GM12891 (cell line): ENCODE data around the gene AK9.

ENCODE experiments used
- DNase-seq: peaks from one replicate; pipeline ENCODE4 v3.0.0; 2011; ENCODE audit warnings: low spot score; ENCODE audit not compliant: insufficient read length
- FAIRE-seq: peaks from 2 replicates; lab custom pipeline; 2011; peaks lifted over from hg19 to GRCh38; lab: Jason Lieb, UNC
- PAX5 ChIP-seq: IDR thresholded peaks from 2 replicates; pipeline ENCODE4 v1.6.1; 2011; ENCODE audit warnings: low read length, moderate library complexity, mild to moderate bottlenecking; ENCODE audit not compliant: insufficient read depth, severe bottlenecking
- POLR2A ChIP-seq: IDR thresholded peaks from 2 replicates; pipeline ENCODE4 v1.6.1; 2011; ENCODE audit warnings: low read depth, low read length, control low read depth
- POLR2AphosphoS5 ChIP-seq: IDR thresholded peaks from 2 replicates; pipeline ENCODE4 v1.6.1; 2011; ENCODE audit warnings: low read depth, low read length, control low read depth
- POU2F2 ChIP-seq: IDR thresholded peaks from 2 replicates; pipeline ENCODE4 v1.6.1; 2011; ENCODE audit warnings: low read depth, mild to moderate bottlenecking, control low read depth, low read length, moderate library complexity
- SPI1 ChIP-seq: IDR thresholded peaks from 2 replicates; pipeline ENCODE4 v1.6.1; 2011; ENCODE audit warnings: low read depth, low read length, control low read depth
- TAF1 ChIP-seq: IDR thresholded peaks from 2 replicates; pipeline ENCODE4 v1.6.1; 2011; ENCODE audit warnings: low read depth, low read length, control low read depth

AK9 gene

GRCh38 chr6:109454496-109455436 lies 236.2 kb downstream of the AK9 start:
- peak; percentile 70 for TF ChIP-seq POLR2AphosphoS5
- TF ChIP-seq POU2F2, result peak; percentile 46; the same call in 1 of the 2 replicates
- no peak; the same call in 1 of the 2 replicates for TF ChIP-seq TAF1
- peak; percentile 92 for TF ChIP-seq SPI1
- peak; percentile 74 for TF ChIP-seq POLR2A
- no peak for TF ChIP-seq PAX5
- DNase-seq (peak; percentile 68), FAIRE-seq (peak; percentile 96)

- no peak for DNase-seq
- FAIRE-seq, result peak; percentile 82
Measured at GRCh38 chr6:109453594-109454495, 237.2 kb downstream of the AK9 start.

GRCh38 chr6:109453156-109453555 lies 237.8 kb downstream of the AK9 start:
- DNase-seq (no peak), FAIRE-seq (no peak)
- TF ChIP-seq POLR2A, result no peak
- TF ChIP-seq POLR2AphosphoS5, result no peak
- TF ChIP-seq SPI1, result no peak
- no peak for TF ChIP-seq PAX5
- TF ChIP-seq POU2F2, result no peak
- no peak for TF ChIP-seq TAF1

More at GRCh38 chr6:109453594-109454495, 237.2 kb downstream of the AK9 start:
- TF ChIP-seq POLR2AphosphoS5 (no peak), POU2F2 (no peak), SPI1 (no peak), TAF1 (no peak), PAX5 (no peak), POLR2A (no peak)

GRCh38 chr6:109452181-109452580 lies 238.8 kb downstream of the AK9 start:
- DNase-seq, result no peak
- FAIRE-seq, result no peak
- TF ChIP-seq PAX5 (no peak), POU2F2 (no peak), POLR2A (no peak), POLR2AphosphoS5 (no peak), TAF1 (no peak), SPI1 (no peak)

- FAIRE-seq (no peak), DNase-seq (no peak)
- TF ChIP-seq POLR2AphosphoS5, result no peak
- TF ChIP-seq SPI1, result no peak
- no peak for TF ChIP-seq POU2F2
- TF ChIP-seq TAF1, result no peak
- no peak for TF ChIP-seq PAX5
- no peak for TF ChIP-seq POLR2A
Measured at GRCh38 chr6:109451376-109451775, 239.6 kb downstream of the AK9 start.

- FAIRE-seq, result no peak
Measured at GRCh38 chr6:109450801-109451200, 240.2 kb downstream of the AK9 start.

GRCh38 chr6:109449795-109450673 lies 241.0 kb downstream of the AK9 start:
- TF ChIP-seq POLR2A (no peak), POLR2AphosphoS5 (0 out of 2 replicates have a peak, but pooled peaks have one; percentile 21)
- DNase-seq (no peak), FAIRE-seq (peak; percentile 80)

More at GRCh38 chr6:109450801-109451200, 240.2 kb downstream of the AK9 start:
- no peak for DNase-seq
- no peak for TF ChIP-seq POLR2A
- TF ChIP-seq SPI1, result no peak
- no peak for TF ChIP-seq PAX5
- TF ChIP-seq TAF1, result no peak
- TF ChIP-seq POLR2AphosphoS5, result no peak
- no peak for TF ChIP-seq POU2F2
